H1 (cell line): Measurements from ENCODE around the gene MAD2L2. TPM values are rescaled to one million over a fixed set of nuclear protein-coding genes. Genes with fewer than 3 reads are reported as not detected.

Experiments used
- CTCF ChIA-PET: fragments of 300-600 bp; sonication (Branson Sonifier 250); formaldehyde crosslinking; loops from one replicate; lab custom pipeline; 2021; ENCODE audit not compliant: partially characterized antibody; lab: Charles Lee
- POLR2A ChIA-PET: fragments of 300-600 bp; sonication (Branson Sonifier 250); formaldehyde crosslinking; loops from one replicate; lab custom pipeline; 2021; ENCODE audit warnings: inconsistent platforms; ENCODE audit not compliant: partially characterized antibody; lab: Charles Lee
- DNase-seq, 2 experiments: peaks; one replicate each; pipeline versions ENCODE4 v3.0.0 to v3.0.0-alpha.2; 2010 to 2022; ENCODE audit warnings: low spot score in 2 of 2, low read depth in 1 of 2, mixed read lengths in 1 of 2
- FAIRE-seq: peaks from 2 replicates; lab custom pipeline; 2011; peaks lifted over from hg19 to GRCh38; lab: Jason Lieb, UNC
- H2AFZ ChIP-seq: 2 replicates; pipeline ENCODE4 v1.8.1; 2012; ENCODE audit warnings: low read length, inconsistent platforms
- H2AK5ac ChIP-seq: 2 replicates; pipeline ENCODE4 v1.6.1; 2013; ENCODE audit warnings: low read depth, low read length
- H2BK120ac ChIP-seq: replicated peaks from 2 replicates; pipeline ENCODE3; 2013; ENCODE audit warnings: low read depth, low read length, inconsistent platforms
- H2BK12ac ChIP-seq: 2 replicates; pipeline ENCODE4 v1.6.1; 2013; ENCODE audit warnings: low read depth, low read length
- H2BK15ac ChIP-seq: 2 replicates; pipeline ENCODE4 v1.6.1; 2013; ENCODE audit warnings: low read length
- H2BK20ac ChIP-seq: 2 replicates; pipeline ENCODE4 v1.6.1; 2013; ENCODE audit warnings: low read length
- H2BK5ac ChIP-seq: 2 replicates; pipeline ENCODE4 v1.6.1; 2013; ENCODE audit warnings: low read depth, low read length
- H3K14ac ChIP-seq: 2 replicates; pipeline ENCODE4 v1.6.1; 2013; ENCODE audit warnings: inconsistent platforms; ENCODE audit not compliant: insufficient read length
- H3K18ac ChIP-seq: 2 replicates; pipeline ENCODE4 v1.6.1; 2013; ENCODE audit warnings: low read length; ENCODE audit errors: extremely low read depth
- H3K23ac ChIP-seq: 2 replicates; pipeline ENCODE4 v1.6.1; 2013; ENCODE audit warnings: inconsistent platforms; ENCODE audit not compliant: insufficient read length
- H3K23me2 ChIP-seq: 2 replicates; pipeline ENCODE4 v1.6.1; 2013; ENCODE audit warnings: low read depth, low read length
- H3K27ac ChIP-seq: 2 replicates; pipeline ENCODE4 v1.6.1; 2011; ENCODE audit warnings: low read depth, low read length, inconsistent platforms
- H3K27me3 ChIP-seq, 4 experiments: replicated peaks in 1 of 4; 1 replicate in 1 of 4; 2 replicates in 3 of 4; pipeline versions ENCODE4 v1.6.1 to v1.8.1; 2011 to 2013; ENCODE audit warnings: low read length in 3 of 4, mild to moderate bottlenecking in 3 of 4, inconsistent platforms in 2 of 4, mixed read lengths in 2 of 4, moderate library complexity in 1 of 4; ENCODE audit not compliant: control insufficient read depth in 3 of 4, insufficient read depth in 3 of 4; ENCODE audit errors: extremely low read depth in 1 of 4
- H3K36me3 ChIP-seq, 4 experiments: 2 replicates each; pipeline versions ENCODE4 v1.6.1 to v1.8.1; 2011 to 2013; ENCODE audit warnings: mild to moderate bottlenecking in 4 of 4, low read length in 3 of 4, moderate library complexity in 2 of 4, control low read depth in 1 of 4, inconsistent platforms in 1 of 4; ENCODE audit not compliant: insufficient read depth in 4 of 4, control insufficient read depth in 2 of 4
- H3K4ac ChIP-seq: replicated peaks from 2 replicates; pipeline ENCODE3; 2013; ENCODE audit warnings: low read length, low read depth, mixed read lengths, inconsistent platforms; ENCODE audit not compliant: insufficient read length
- H3K4me1 ChIP-seq, 4 experiments: replicated peaks in 1 of 4; 1 replicate in 1 of 4; 2 replicates in 3 of 4; pipeline versions ENCODE4 v1.6.1 to v1.8.1; 2011 to 2013; ENCODE audit warnings: low read length in 3 of 4, inconsistent platforms in 2 of 4, mixed read lengths in 1 of 4; ENCODE audit not compliant: insufficient read depth in 4 of 4, control insufficient read depth in 3 of 4
- H3K4me2 ChIP-seq, 2 experiments: 2 replicates each; pipeline versions ENCODE4 v1.6.1 to v1.8.1; 2011 to 2013; ENCODE audit warnings: low read depth in 2 of 2, low read length in 2 of 2, control low read depth in 1 of 2, inconsistent platforms in 1 of 2, mild to moderate bottlenecking in 1 of 2; ENCODE audit not compliant: insufficient read depth in 1 of 2
- H3K4me3 ChIP-seq, 4 experiments: fragments of 200-600, 300-600 bp in 1 of 4; sonication (generic), shearing (Covaris generic), sonication (Bioruptor Twin) in 1 of 4; 2 replicates each; pipeline versions ENCODE4 v1.5.1 to v1.8.1; 2011 to 2016; ENCODE audit warnings: low read length in 4 of 4, low read depth in 3 of 4, control low read depth in 2 of 4, inconsistent platforms in 2 of 4, mild to moderate bottlenecking in 2 of 4, mixed read lengths in 1 of 4, moderate library complexity in 1 of 4; ENCODE audit not compliant: insufficient read depth in 2 of 4; ENCODE audit errors: extremely low read depth in 1 of 4
- H3K56ac ChIP-seq: replicated peaks from 2 replicates; pipeline ENCODE3; 2013; ENCODE audit warnings: low read depth, mild to moderate bottlenecking, mixed read lengths, low read length, inconsistent platforms; ENCODE audit not compliant: insufficient read length
- H3K79me1 ChIP-seq: 2 replicates; pipeline ENCODE4 v1.6.1; 2013; ENCODE audit warnings: low read depth, low read length, control low read depth
- H3K79me2 ChIP-seq, 2 experiments: 2 replicates each; pipeline versions ENCODE4 v1.6.1 to v1.8.1; 2012 to 2013; ENCODE audit warnings: low read length in 2 of 2, mild to moderate bottlenecking in 2 of 2, inconsistent platforms in 1 of 2; ENCODE audit not compliant: insufficient read depth in 2 of 2, control insufficient read depth in 1 of 2
- H3K9ac ChIP-seq, 4 experiments: replicated peaks in 1 of 4; 1 replicate in 1 of 4; 2 replicates in 3 of 4; pipeline versions ENCODE4 v1.6.1 to v1.8.1; 2011 to 2013; ENCODE audit warnings: low read depth in 3 of 4, low read length in 3 of 4, control low read depth in 2 of 4, mild to moderate bottlenecking in 2 of 4, moderate library complexity in 2 of 4, inconsistent platforms in 1 of 4; ENCODE audit errors: extremely low read depth in 1 of 4
- H3K9me3 ChIP-seq, 2 experiments: 2 replicates each; pipeline versions ENCODE4 v1.6.1 to v1.8.1; 2012 to 2013; ENCODE audit warnings: mild to moderate bottlenecking in 2 of 2, moderate library complexity in 2 of 2, control low read depth in 1 of 2, inconsistent platforms in 1 of 2, low read depth in 1 of 2, low read length in 1 of 2, mixed read lengths in 1 of 2; ENCODE audit not compliant: insufficient read depth in 2 of 2
- H4K20me1 ChIP-seq, 2 experiments: replicated peaks in 1 of 2; 2 replicates each; pipeline versions ENCODE3 to v1.8.1; 2011 to 2013; ENCODE audit warnings: inconsistent platforms in 2 of 2, low read length in 2 of 2, mild to moderate bottlenecking in 1 of 2; ENCODE audit not compliant: insufficient read depth in 2 of 2, control insufficient read depth in 1 of 2
- H4K5ac ChIP-seq: 2 replicates; pipeline ENCODE4 v1.6.1; 2013; ENCODE audit warnings: low read length, low read depth, mixed read lengths, inconsistent platforms; ENCODE audit not compliant: insufficient read length
- H4K8ac ChIP-seq: 2 replicates; pipeline ENCODE4 v1.8.0; 2013; ENCODE audit warnings: mild to moderate bottlenecking, moderate library complexity, low read length, inconsistent platforms; ENCODE audit not compliant: insufficient read depth; ENCODE audit errors: extremely low read depth
- H4K91ac ChIP-seq: replicated peaks from 2 replicates; pipeline ENCODE3; 2013; ENCODE audit warnings: low read length, mixed read lengths, inconsistent platforms; ENCODE audit not compliant: insufficient read length
- BACH1 ChIP-seq: IDR thresholded peaks from 2 replicates; pipeline ENCODE4 v1.6.1; 2012; ENCODE audit warnings: low read length, improper control_type of control experiment
- BRCA1 ChIP-seq: IDR thresholded peaks from 2 replicates; pipeline ENCODE4 v1.6.1; 2012; ENCODE audit warnings: low read depth, low read length, improper control_type of control experiment
- GTF2F1 ChIP-seq: IDR thresholded peaks from 2 replicates; pipeline ENCODE4 v1.6.1; 2012; ENCODE audit warnings: low read depth, low read length, improper control_type of control experiment, borderline replicate concordance
- JUND ChIP-seq: IDR thresholded peaks from 2 replicates; pipeline ENCODE4 v1.6.1; 2011; ENCODE audit warnings: mild to moderate bottlenecking, improper control_type of control experiment, low read length
- TAF1 ChIP-seq: IDR thresholded peaks from 2 replicates; pipeline ENCODE4 v1.6.1; 2011; ENCODE audit warnings: mild to moderate bottlenecking, low read depth, low read length
- WGBS, 2 experiments: shearing (Covaris generic) in 1 of 2; methylation state at CpG; one replicate each; pipeline versions ENCODE4 v1.1.6 to v1.1.7; 2013 to 2015; ENCODE audit warnings: low lambda C conversion rate in 2 of 2, mixed read lengths in 2 of 2, inconsistent platforms in 1 of 2, low coverage in 1 of 2, missing lambda C conversion rate in 1 of 2; ENCODE audit not compliant: insufficient replicate concordance in 2 of 2, insufficient coverage in 1 of 2, insufficient read length in 1 of 2; ENCODE audit errors: extremely low coverage in 1 of 2, missing lambda C conversion rate in 1 of 2; 5-methylcytosine and 5-hydroxymethylcytosine counted together
- polyA plus RNA-seq, 7 experiments: library from polyadenylated mRNA; depleted of rRNA in 3 of 7; stranded (reverse) in 5 of 7; unstranded in 2 of 7; fragments of >200 nt in 5 of 7; fragments of 200-250 nt in 2 of 7; gene quantifications; 1 replicate in 5 of 7; 2 replicates in 1 of 7; 4 replicates in 1 of 7; pipeline versions ENCODE4 v1.2.1 to v1.2.3, GENCODE V29; 2011 to 2013; ENCODE audit warnings: missing spikeins in 2 of 7, mixed read lengths in 2 of 7
- total RNA-seq: library from RNA; stranded (reverse); fragmentation: NEBNext Ultra II Directional; extraction: Animal tissue kit (Norgen Biotek cat#: 25700); gene quantifications from 2 replicates; pipeline ENCODE4 v1.2.1, GENCODE V29; 2021

The MAD2L2 gene
- total and polyA plus RNA-seq, 2 of the 8 experiments (the other 6 are each of a cell fraction or from before 2014, with no cell fraction given): 310 to 469 TPM

DNA sequence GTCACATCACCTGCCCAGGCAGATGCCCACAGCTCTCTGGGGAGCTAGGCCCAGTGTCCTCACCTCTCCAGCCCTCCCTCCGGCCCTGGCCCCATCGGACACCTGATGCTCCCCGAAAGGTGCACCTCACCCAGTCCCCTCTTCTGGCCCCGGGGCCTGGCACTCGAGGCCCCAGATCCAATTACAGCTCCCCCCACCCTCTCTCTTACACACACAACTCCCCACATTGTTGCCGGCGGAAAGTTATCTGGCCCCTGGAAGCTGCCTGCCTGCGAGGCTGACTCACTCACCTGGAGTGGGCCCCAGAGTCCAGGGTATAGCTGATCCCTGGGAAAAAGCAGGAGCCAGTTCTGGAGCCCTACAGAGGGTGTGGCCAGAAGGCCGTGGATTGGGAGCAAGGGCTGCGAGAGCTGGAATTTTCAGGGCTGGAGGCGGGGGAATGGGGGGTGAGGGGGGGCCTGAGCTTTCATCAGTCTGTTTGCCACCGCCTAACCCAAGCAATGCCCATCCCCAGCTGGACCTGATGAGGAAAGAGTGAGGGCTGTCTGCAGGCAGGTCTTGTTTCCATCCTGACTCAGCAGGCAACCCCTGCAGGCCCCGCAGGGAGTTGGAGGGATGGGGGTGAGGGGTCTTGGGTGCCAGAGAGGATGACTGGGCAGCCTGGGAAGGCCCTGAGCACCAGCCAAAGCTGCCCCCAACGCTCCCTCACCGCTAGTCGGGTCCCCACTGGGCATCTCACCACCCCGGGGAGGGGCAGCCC is 27.7 kb downstream of the MAD2L2 start:
- Histone ChIP-seq H3K4me1 (peaks cover 6 to 41% (median 34%) of the 10 kb centered on the region in 4 experiments), H4K5ac (peak overlapping the region; percentile 76), H4K8ac (peak overlapping the region; percentile 82; the same call in 1 of the 2 replicates), H3K23ac (no peak overlapping the region), H4K20me1 (peaks cover 3 to 15% of the 10 kb centered on the region in 2 experiments), H3K79me1 (peaks cover 3% of the 10 kb centered on the region), H3K4me3 (peak overlapping the region; percentile 56 to 78 (median 72)), H4K91ac (peak overlapping the region; percentile 86), H3K79me2 (peaks cover 0 to 7% of the 10 kb centered on the region in 2 experiments; a peak in 1 of 4 replicates), H3K18ac (peak overlapping the region; percentile 60), H2BK12ac (peak overlapping the region; percentile 80; the same call in 1 of the 2 replicates), H2AK5ac (0 out of 2 replicates have a peak overlapping the region, but pooled peaks have one; percentile 77), H2BK5ac (no peak overlapping the region), H2AFZ (no peak overlapping the region), H2BK15ac (no peak overlapping the region), H3K9me3 (no peaks in the 10 kb centered on the region), H3K4me2 (peak overlapping the region; percentile 76 to 95), H3K14ac (no peak overlapping the region), H3K27ac (no peak overlapping the region), H3K27me3 (peaks cover 0 to 4% (median 2%) of the 10 kb centered on the region in 4 experiments; a peak in 2 of 7 replicates), H2BK120ac (no peak overlapping the region), H2BK20ac (no peak overlapping the region), H3K9ac (no peak overlapping the region; a peak in 3 of 7 replicates), H3K23me2 (peaks cover 10% of the 10 kb centered on the region; the same call in 1 of the 2 replicates), H3K36me3 (peaks cover 0 to 8% (median 2%) of the 10 kb centered on the region in 4 experiments; a peak in 2 of 8 replicates), H3K4ac (peak overlapping the region; percentile 32), H3K56ac (peak overlapping the region; percentile 67)
- WGBS, 2 experiments: 27% methylated on average over 12 of the region's 17 CpGs; no CpG with 5 or more reads in 1 of the 2 experiments
- FAIRE-seq (no peak), DNase-seq (peak in 1 of 2 experiments; percentile 63)
- ChIA-PET CTCF (interaction anchor here (0.5 to 4.4 kb wide), 24 partner anchors 8 to 511 kb away, joined by 3 to 25 read pairs (median 4); partner anchors contain the start of genes C1orf167, DISP3 and FBXO6), POLR2A (interaction anchor here (0.5 to 6.2 kb wide), 13 partner anchors 11 to 229 kb away, joined by 3 to 61 read pairs (median 5); partner anchors contain the start of genes FBXO6 and MAD2L2)
- TF ChIP-seq BRCA1: no peak
- TF ChIP-seq GTF2F1: no peak
- TF ChIP-seq BACH1: 0 out of 2 replicates have a peak, but pooled peaks have one; percentile 39
- TF ChIP-seq JUND: peak; percentile 61; the same call in 1 of the 2 replicates
- 0 out of 2 replicates have a peak, but pooled peaks have one; percentile 16 for TF ChIP-seq TAF1
